ENCODE data around the gene POM121L12. TPM values are rescaled to one million over a fixed set of nuclear protein-coding genes. Genes with fewer than 3 reads are reported as not detected.
A peak's percentile ranks its signal among the peaks of the same experiment; 100 is the strongest.

The POM121L12 gene
- total and polyA plus RNA-seq, 2 experiments from 2014 or later: not detected

GRCh38 chr7:53001221-53001620 is 34.2 kb upstream of the POM121L12 start:
- no peaks in the 10 kb centered on the region for H3K9me2 ChIP-seq (replicated peaks; ENCODE audit: insufficient read depth)
- DNase-seq (ENCODE audit: low spot score): no peak
- WGBS (ENCODE audit: low lambda C conversion rate, missing lambda C conversion rate): 54% methylated on average over 3 of the region's 3 CpGs
- H3K27me3 ChIP-seq: no peaks in the 10 kb centered on the region
- H2AFZ ChIP-seq: no peak overlapping the region
- TF ChIP-seq EZH2 (IDR thresholded peaks at IDR 0.05; ENCODE audit: borderline replicate concordance) (no peak), EZH2phosphoT487 (IDR thresholded peaks at IDR 0.05; ENCODE audit: low read depth, severe bottlenecking, unreplicated experiment) (no peak)
- peak overlapping the region; percentile 31 for H3K4me2 ChIP-seq
- no peaks in the 10 kb centered on the region for H3K79me2 ChIP-seq
- no peak overlapping the region for H3K27ac ChIP-seq
- no peaks in the 10 kb centered on the region for H3K4me1 ChIP-seq (ENCODE audit: insufficient read depth)
- no peaks in the 10 kb centered on the region for H4K20me1 ChIP-seq (ENCODE audit: insufficient read depth, poor library complexity, severe bottlenecking)
- H3K36me3 ChIP-seq (replicated peaks; ENCODE audit: insufficient read depth, low read depth): no peaks in the 10 kb centered on the region
- no peaks in the 10 kb centered on the region for H3K9me3 ChIP-seq (ENCODE audit: low read depth)
- H3K4me3 ChIP-seq: no peak overlapping the region

- Histone ChIP-seq H4K20me1 (ENCODE audit: insufficient read depth, poor library complexity, severe bottlenecking) (no peaks in the 10 kb centered on the region), H3K27ac (no peak overlapping the region), H3K4me3 (no peak overlapping the region), H3K36me3 (replicated peaks; ENCODE audit: insufficient read depth, low read depth) (no peaks in the 10 kb centered on the region), H3K9me2 (replicated peaks; ENCODE audit: insufficient read depth) (no peaks in the 10 kb centered on the region), H3K9me3 (ENCODE audit: low read depth) (no peaks in the 10 kb centered on the region), H2AFZ (no peak overlapping the region), H3K27me3 (no peaks in the 10 kb centered on the region), H3K79me2 (no peaks in the 10 kb centered on the region), H3K4me2 (no peak overlapping the region), H3K4me1 (ENCODE audit: insufficient read depth) (no peaks in the 10 kb centered on the region)
- no peak for TF ChIP-seq EZH2phosphoT487 (IDR thresholded peaks at IDR 0.05; ENCODE audit: low read depth, severe bottlenecking, unreplicated experiment)
- TF ChIP-seq CTCF (IDR thresholded peaks at IDR 0.05; ENCODE audit: poor library complexity): no peak
- TF ChIP-seq EZH2 (IDR thresholded peaks at IDR 0.05; ENCODE audit: borderline replicate concordance): no peak
- 87% methylated on average over 7 of the region's 7 CpGs for WGBS (ENCODE audit: low lambda C conversion rate, missing lambda C conversion rate)
- no peak for DNase-seq (ENCODE audit: low spot score)
Observed at GRCh38 chr7:53002389-53002788, 33.0 kb upstream of the POM121L12 start.

GRCh38 chr7:53003653-53004445 is 31.6 kb upstream of the POM121L12 start:
- no peaks in the 10 kb centered on the region for H3K79me2 ChIP-seq
- no peak for DNase-seq (ENCODE audit: low spot score)
- H3K4me3 ChIP-seq: no peak overlapping the region
- no peaks in the 10 kb centered on the region for H4K20me1 ChIP-seq (ENCODE audit: insufficient read depth, poor library complexity, severe bottlenecking)
- no peaks in the 10 kb centered on the region for H3K9me3 ChIP-seq (ENCODE audit: low read depth)
- no peak overlapping the region for H3K4me2 ChIP-seq
- H3K27ac ChIP-seq: no peak overlapping the region
- no peak overlapping the region for H2AFZ ChIP-seq
- H3K4me1 ChIP-seq (ENCODE audit: insufficient read depth): no peaks in the 10 kb centered on the region
- H3K9me2 ChIP-seq (replicated peaks; ENCODE audit: insufficient read depth): no peaks in the 10 kb centered on the region
- no peaks in the 10 kb centered on the region for H3K36me3 ChIP-seq (replicated peaks; ENCODE audit: insufficient read depth, low read depth)
- no peak for TF ChIP-seq EZH2 (IDR thresholded peaks at IDR 0.05; ENCODE audit: borderline replicate concordance)
- no peak for TF ChIP-seq CTCF (IDR thresholded peaks at IDR 0.05; ENCODE audit: poor library complexity)
- no peak for TF ChIP-seq EZH2phosphoT487 (IDR thresholded peaks at IDR 0.05; ENCODE audit: low read depth, severe bottlenecking, unreplicated experiment)
- no peaks in the 10 kb centered on the region for H3K27me3 ChIP-seq
- 94% methylated on average over 28 of the region's 29 CpGs for WGBS (ENCODE audit: low lambda C conversion rate, missing lambda C conversion rate)

- Histone ChIP-seq H3K9me2 (replicated peaks; ENCODE audit: insufficient read depth) (no peaks in the 10 kb centered on the region), H3K79me2 (no peaks in the 10 kb centered on the region), H3K27ac (no peak overlapping the region), H3K9me3 (ENCODE audit: low read depth) (no peaks in the 10 kb centered on the region), H3K4me2 (no peak overlapping the region), H3K4me3 (no peak overlapping the region), H3K27me3 (no peaks in the 10 kb centered on the region), H4K20me1 (ENCODE audit: insufficient read depth, poor library complexity, severe bottlenecking) (no peaks in the 10 kb centered on the region), H3K4me1 (ENCODE audit: insufficient read depth) (no peaks in the 10 kb centered on the region), H3K36me3 (replicated peaks; ENCODE audit: insufficient read depth, low read depth) (no peaks in the 10 kb centered on the region), H2AFZ (no peak overlapping the region)
- DNase-seq (ENCODE audit: low spot score): no peak
- 59% methylated on average over 2 of the region's 2 CpGs for WGBS (ENCODE audit: low lambda C conversion rate, missing lambda C conversion rate)
- TF ChIP-seq CTCF (IDR thresholded peaks at IDR 0.05; ENCODE audit: poor library complexity): no peak
- TF ChIP-seq EZH2phosphoT487 (IDR thresholded peaks at IDR 0.05; ENCODE audit: low read depth, severe bottlenecking, unreplicated experiment): no peak
- no peak for TF ChIP-seq EZH2 (IDR thresholded peaks at IDR 0.05; ENCODE audit: borderline replicate concordance)
Observed at GRCh38 chr7:53013925-53014324, 21.5 kb upstream of the POM121L12 start.
